ENCODE results near the gene IGHMBP2.

The IGHMBP2 gene

DNA sequence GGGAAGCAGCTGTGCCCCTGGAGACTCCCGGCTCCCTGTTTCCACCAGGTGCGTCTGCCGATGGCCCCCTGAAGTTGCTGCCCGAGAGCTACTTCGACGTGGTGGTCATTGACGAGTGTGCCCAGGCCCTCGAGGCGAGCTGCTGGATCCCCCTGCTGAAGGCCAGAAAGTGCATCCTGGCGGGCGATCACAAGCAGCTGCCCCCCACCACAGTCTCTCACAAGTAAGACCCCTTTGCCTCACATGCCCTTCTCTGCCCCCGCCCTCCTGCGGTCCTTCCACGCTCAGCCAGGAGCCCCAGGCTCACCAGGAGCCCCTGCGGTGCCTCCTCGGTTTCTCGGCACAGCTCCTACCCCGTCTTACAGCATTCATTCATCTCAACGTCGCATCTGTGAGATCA, 25.4 kb downstream of the IGHMBP2 start:
- TF ChIP-seq ZBTB7A (IDR thresholded peaks at IDR 0.05; ENCODE audit: low read depth) = no peak
- TF ChIP-seq NFIC (IDR thresholded peaks at IDR 0.05) = no peak
- no peak for TF ChIP-seq TAF1 (IDR thresholded peaks at IDR 0.05; ENCODE audit: low read depth)
- TF ChIP-seq CEBPB (IDR thresholded peaks at IDR 0.05) = no peak
- TF ChIP-seq, protein P1, sequence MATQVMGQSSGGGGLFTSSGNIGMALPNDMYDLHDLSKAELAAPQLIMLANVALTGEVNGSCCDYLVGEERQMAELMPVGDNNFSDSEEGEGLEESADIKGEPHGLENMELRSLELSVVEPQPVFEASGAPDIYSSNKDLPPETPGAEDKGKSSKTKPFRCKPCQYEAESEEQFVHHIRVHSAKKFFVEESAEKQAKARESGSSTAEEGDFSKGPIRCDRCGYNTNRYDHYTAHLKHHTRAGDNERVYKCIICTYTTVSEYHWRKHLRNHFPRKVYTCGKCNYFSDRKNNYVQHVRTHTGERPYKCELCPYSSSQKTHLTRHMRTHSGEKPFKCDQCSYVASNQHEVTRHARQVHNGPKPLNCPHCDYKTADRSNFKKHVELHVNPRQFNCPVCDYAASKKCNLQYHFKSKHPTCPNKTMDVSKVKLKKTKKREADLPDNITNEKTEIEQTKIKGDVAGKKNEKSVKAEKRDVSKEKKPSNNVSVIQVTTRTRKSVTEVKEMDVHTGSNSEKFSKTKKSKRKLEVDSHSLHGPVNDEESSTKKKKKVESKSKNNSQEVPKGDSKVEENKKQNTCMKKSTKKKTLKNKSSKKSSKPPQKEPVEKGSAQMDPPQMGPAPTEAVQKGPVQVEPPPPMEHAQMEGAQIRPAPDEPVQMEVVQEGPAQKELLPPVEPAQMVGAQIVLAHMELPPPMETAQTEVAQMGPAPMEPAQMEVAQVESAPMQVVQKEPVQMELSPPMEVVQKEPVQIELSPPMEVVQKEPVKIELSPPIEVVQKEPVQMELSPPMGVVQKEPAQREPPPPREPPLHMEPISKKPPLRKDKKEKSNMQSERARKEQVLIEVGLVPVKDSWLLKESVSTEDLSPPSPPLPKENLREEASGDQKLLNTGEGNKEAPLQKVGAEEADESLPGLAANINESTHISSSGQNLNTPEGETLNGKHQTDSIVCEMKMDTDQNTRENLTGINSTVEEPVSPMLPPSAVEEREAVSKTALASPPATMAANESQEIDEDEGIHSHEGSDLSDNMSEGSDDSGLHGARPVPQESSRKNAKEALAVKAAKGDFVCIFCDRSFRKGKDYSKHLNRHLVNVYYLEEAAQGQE (IDR thresholded peaks at IDR 0.05; ENCODE audit: low read depth) = no peak
- TF ChIP-seq, protein P2, sequence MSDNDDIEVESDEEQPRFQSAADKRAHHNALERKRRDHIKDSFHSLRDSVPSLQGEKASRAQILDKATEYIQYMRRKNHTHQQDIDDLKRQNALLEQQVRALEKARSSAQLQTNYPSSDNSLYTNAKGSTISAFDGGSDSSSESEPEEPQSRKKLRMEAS (IDR thresholded peaks at IDR 0.05) = no peak
- no peak for TF ChIP-seq EP300 (IDR thresholded peaks at IDR 0.05; ENCODE audit: borderline replicate concordance)
- TF ChIP-seq RAD21 (IDR thresholded peaks at IDR 0.05; ENCODE audit: low read depth) = no peak
- no peak for TF ChIP-seq TEAD4 (IDR thresholded peaks at IDR 0.05)
- TF ChIP-seq EGR1 (IDR thresholded peaks at IDR 0.05) = no peak
- no peak for TF ChIP-seq USF1 (IDR thresholded peaks at IDR 0.05)
- no peak for TF ChIP-seq FOXM1 (IDR thresholded peaks at IDR 0.05; ENCODE audit: borderline replicate concordance, low read depth)
- no peak for TF ChIP-seq YY1 (IDR thresholded peaks at IDR 0.05; ENCODE audit: low read depth)

DNA sequence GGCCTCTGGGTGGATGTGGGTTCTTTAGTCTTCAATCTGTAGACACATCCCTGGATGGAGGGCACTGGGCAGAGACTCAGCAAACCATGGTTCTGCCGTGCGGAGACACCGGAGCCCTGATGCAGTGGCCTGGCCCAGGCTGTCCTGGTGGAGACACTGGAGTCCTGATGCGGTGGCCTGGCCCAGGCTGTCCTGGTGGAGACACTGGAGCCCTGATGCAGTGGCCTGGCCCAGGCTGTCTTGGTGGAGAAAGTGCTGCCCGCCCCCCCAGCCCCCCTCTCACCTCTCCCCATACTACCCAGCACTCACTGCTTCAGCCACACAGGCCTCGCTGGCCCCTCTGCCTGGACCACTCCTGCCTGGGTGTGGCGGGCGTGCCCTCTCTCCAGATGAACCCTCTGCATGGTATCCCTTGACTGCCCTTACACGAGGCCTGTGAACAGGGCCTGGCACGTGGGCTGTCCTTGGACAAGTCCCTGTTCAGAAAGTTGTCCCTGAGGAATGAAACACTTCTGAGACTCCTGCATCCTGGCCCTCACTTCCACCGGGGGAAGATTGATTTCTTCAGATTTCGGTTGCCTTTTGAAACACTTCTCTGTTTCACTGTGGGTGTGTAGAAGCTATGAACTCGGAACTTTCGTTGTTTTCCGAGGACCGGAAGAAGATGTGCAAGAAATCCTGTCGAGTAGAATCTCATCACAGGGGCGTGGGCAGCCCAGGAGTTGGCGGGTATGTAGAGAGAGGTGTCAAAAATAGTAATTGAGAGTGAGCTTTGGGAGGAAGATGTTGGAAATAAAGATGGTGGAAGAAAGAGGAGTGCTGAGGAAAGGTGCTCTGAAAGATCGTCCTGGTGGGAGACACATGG, 26.2 kb downstream of the IGHMBP2 start:
- TF ChIP-seq, protein P1 (IDR thresholded peaks at IDR 0.05; ENCODE audit: low read depth) = no peak
- TF ChIP-seq TEAD4 (IDR thresholded peaks at IDR 0.05) (no peak), RAD21 (IDR thresholded peaks at IDR 0.05; ENCODE audit: low read depth) (no peak), TAF1 (IDR thresholded peaks at IDR 0.05; ENCODE audit: low read depth) (no peak), CREB1 (IDR thresholded peaks at IDR 0.05; ENCODE audit: low read depth) (no peak), USF1 (IDR thresholded peaks at IDR 0.05) (no peak), EGR1 (IDR thresholded peaks at IDR 0.05) (no peak), EP300 (IDR thresholded peaks at IDR 0.05; ENCODE audit: borderline replicate concordance) (no peak)
- TF ChIP-seq, protein P2 (IDR thresholded peaks at IDR 0.05) = no peak

DNA sequence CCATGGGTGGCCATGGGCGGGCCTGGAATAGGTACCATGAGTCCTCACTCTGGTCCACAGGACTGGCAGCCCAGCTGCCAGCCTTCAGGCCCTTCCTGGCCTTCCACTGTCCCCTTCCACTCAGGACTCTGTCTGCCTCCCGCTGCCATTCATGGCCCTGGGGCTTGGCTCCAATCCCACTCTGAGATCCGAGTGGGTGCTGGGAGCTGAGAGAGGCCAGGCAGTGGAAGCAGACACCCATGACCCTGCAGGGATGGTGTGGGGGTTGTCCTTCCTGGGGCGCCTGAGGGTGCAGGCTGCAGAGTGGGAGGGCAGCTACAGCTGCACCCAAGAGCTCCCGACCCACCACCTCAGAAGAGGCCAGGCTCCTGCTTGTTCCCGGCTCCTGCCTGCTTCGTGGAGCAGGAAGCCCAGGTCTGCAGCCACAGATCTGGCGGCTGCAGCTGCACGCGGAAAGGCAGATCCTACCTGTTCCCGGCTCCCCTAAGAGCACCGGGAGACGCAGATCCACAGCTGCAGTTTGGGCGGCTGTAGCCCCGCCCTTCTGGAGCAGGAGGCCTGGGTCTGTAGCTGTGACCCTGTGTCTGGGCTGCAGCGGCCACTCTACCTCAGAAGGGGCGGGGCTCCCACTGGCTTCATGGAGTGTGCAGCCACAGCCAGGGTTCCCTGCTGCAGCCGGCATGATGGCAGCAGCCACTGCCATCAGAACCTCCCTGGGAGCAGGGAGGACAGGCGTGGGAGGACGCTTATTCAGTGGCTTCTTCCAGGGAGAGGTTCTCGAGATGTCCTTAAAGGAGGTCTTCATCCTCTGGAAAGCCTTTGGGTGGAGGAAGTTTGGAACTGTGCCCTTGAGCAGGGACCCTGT, 27.5 kb downstream of the IGHMBP2 start:
- TF ChIP-seq EGR1 (IDR thresholded peaks at IDR 0.05) (no peak), TAF1 (IDR thresholded peaks at IDR 0.05; ENCODE audit: low read depth) (no peak), CREB1 (IDR thresholded peaks at IDR 0.05; ENCODE audit: low read depth) (no peak), NFIC (IDR thresholded peaks at IDR 0.05) (no peak), TCF12 (IDR thresholded peaks at IDR 0.05; ENCODE audit: low read depth) (no peak), EP300 (IDR thresholded peaks at IDR 0.05; ENCODE audit: borderline replicate concordance) (no peak), ZBTB7A (IDR thresholded peaks at IDR 0.05; ENCODE audit: low read depth) (no peak), TEAD4 (IDR thresholded peaks at IDR 0.05) (no peak), USF1 (IDR thresholded peaks at IDR 0.05) (no peak), RAD21 (IDR thresholded peaks at IDR 0.05; ENCODE audit: low read depth) (no peak), CEBPB (IDR thresholded peaks at IDR 0.05) (no peak), YY1 (IDR thresholded peaks at IDR 0.05; ENCODE audit: low read depth) (no peak), FOXM1 (IDR thresholded peaks at IDR 0.05; ENCODE audit: borderline replicate concordance, low read depth) (no peak)
- TF ChIP-seq, protein P1 (IDR thresholded peaks at IDR 0.05; ENCODE audit: low read depth) = no peak
- TF ChIP-seq, protein P2 (IDR thresholded peaks at IDR 0.05) = no peak

Data from Ishikawa (cell line).